ENCODE data around the gene GH2. TPM values are rescaled to one million over a fixed set of nuclear protein-coding genes. Genes with fewer than 3 reads are reported as not detected.

GH2 gene
- total RNA-seq, 2 experiments from 2014 or later = not detected

- peaks cover 21% of the 10 kb centered on the region for H3K4me1 ChIP-seq (ENCODE audit: insufficient read depth, low read length, poor library complexity, severe bottlenecking)
- H3K9me2 ChIP-seq (ENCODE audit: insufficient read depth, low read length) = no peaks in the 10 kb centered on the region
- H3K79me2 ChIP-seq (ENCODE audit: insufficient read depth, low read depth, low read length) = peaks cover 22% of the 10 kb centered on the region
- no peak for DNase-seq (ENCODE audit: low spot score)
- no peaks in the 10 kb centered on the region for H4K20me1 ChIP-seq (ENCODE audit: insufficient read depth, low read length)
- ChIA-PET CTCF (ENCODE audit: unreplicated experiment) (no interaction called here), POLR2A (interaction anchor here (0.7 kb wide), 1 partner anchor 288 kb away, joined by 3 read pairs; no protein-coding TSS in a partner anchor)
- no peak overlapping the region for H3K4me2 ChIP-seq (ENCODE audit: low read length)
- H3K27ac ChIP-seq (ENCODE audit: low read depth, low read length, poor library complexity, severe bottlenecking) = no peak overlapping the region
- H2AFZ ChIP-seq (ENCODE audit: low read length) = no peak overlapping the region
- peaks cover 87% of the 10 kb centered on the region for H3K36me3 ChIP-seq (ENCODE audit: insufficient read depth, low read length)
- H3K4me3 ChIP-seq (ENCODE audit: low read depth, low read length, poor library complexity, severe bottlenecking) = no peak overlapping the region
- no peak for TF ChIP-seq EZH2phosphoT487 (IDR thresholded peaks at IDR 0.05; ENCODE audit: borderline replicate concordance, low read depth, low read length)
- TF ChIP-seq, protein P1, sequence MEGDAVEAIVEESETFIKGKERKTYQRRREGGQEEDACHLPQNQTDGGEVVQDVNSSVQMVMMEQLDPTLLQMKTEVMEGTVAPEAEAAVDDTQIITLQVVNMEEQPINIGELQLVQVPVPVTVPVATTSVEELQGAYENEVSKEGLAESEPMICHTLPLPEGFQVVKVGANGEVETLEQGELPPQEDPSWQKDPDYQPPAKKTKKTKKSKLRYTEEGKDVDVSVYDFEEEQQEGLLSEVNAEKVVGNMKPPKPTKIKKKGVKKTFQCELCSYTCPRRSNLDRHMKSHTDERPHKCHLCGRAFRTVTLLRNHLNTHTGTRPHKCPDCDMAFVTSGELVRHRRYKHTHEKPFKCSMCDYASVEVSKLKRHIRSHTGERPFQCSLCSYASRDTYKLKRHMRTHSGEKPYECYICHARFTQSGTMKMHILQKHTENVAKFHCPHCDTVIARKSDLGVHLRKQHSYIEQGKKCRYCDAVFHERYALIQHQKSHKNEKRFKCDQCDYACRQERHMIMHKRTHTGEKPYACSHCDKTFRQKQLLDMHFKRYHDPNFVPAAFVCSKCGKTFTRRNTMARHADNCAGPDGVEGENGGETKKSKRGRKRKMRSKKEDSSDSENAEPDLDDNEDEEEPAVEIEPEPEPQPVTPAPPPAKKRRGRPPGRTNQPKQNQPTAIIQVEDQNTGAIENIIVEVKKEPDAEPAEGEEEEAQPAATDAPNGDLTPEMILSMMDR (conservative IDR thresholded peaks at IDR 0.05; ENCODE audit: low read length) = no peak
- no peaks in the 10 kb centered on the region for H3K9me3 ChIP-seq (ENCODE audit: low read length)
- BruUV-seq (replicated peaks) = no TSS peak
- intact Hi-C loops (cut with micrococcal nuclease; ENCODE audit: unreplicated experiment) = no loop called here
Measured at GRCh38 chr17:63831505-63831904, 50.2 kb downstream of the GH2 start.

GRCh38 chr17:63830904-63831491 is 50.7 kb downstream of the GH2 start:
- no peak overlapping the region for H3K27ac ChIP-seq (ENCODE audit: low read depth, low read length, poor library complexity, severe bottlenecking)
- no peaks in the 10 kb centered on the region for H3K9me3 ChIP-seq (ENCODE audit: low read length)
- BruUV-seq (replicated peaks) = TSS peak; percentile 86
- H2AFZ ChIP-seq (ENCODE audit: low read length) = no peak overlapping the region
- intact Hi-C loops (cut with micrococcal nuclease; ENCODE audit: unreplicated experiment) = no loop called here
- DNase-seq (ENCODE audit: low spot score) = no peak
- POLR2A ChIA-PET = no interaction called here
- H3K4me3 ChIP-seq (ENCODE audit: low read depth, low read length, poor library complexity, severe bottlenecking) = no peak overlapping the region
- TF ChIP-seq, protein P1 (conservative IDR thresholded peaks at IDR 0.05; ENCODE audit: low read length) = no peak
- TF ChIP-seq EZH2phosphoT487 (IDR thresholded peaks at IDR 0.05; ENCODE audit: borderline replicate concordance, low read depth, low read length) = no peak
- H3K9me2 ChIP-seq (ENCODE audit: insufficient read depth, low read length) = no peaks in the 10 kb centered on the region
- peaks cover 82% of the 10 kb centered on the region for H3K36me3 ChIP-seq (ENCODE audit: insufficient read depth, low read length)
- no peaks in the 10 kb centered on the region for H4K20me1 ChIP-seq (ENCODE audit: insufficient read depth, low read length)
- H3K4me1 ChIP-seq (ENCODE audit: insufficient read depth, low read length, poor library complexity, severe bottlenecking) = peaks cover 25% of the 10 kb centered on the region
- no peak overlapping the region for H3K4me2 ChIP-seq (ENCODE audit: low read length)
- CTCF ChIA-PET (ENCODE audit: unreplicated experiment) = no interaction called here
- H3K79me2 ChIP-seq (ENCODE audit: insufficient read depth, low read depth, low read length) = peaks cover 26% of the 10 kb centered on the region

DNA sequence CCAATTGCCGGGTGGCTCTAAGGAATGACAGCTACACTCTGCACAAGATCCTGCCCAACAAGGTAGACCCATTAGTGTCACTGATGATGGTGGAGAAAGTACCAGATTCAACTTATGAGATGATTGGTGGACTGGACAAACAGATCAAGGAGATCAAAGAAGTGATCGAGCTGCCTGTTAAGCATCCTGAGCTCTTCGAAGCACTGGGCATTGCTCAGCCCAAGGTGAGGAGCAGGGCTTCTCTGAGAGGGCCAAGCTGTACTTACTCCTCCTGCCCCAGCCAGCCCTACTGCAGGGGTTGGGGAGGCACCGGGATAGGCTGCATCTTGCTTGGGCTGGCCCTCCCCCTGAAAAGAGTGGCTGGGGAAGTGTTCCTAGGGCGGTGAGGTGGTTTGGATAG is 51.5 kb downstream of the GH2 start:
- peaks cover 30% of the 10 kb centered on the region for H3K4me1 ChIP-seq (ENCODE audit: insufficient read depth, low read length, poor library complexity, severe bottlenecking)

More for the DNA sequence above, 51.5 kb downstream of the GH2 start:
- no peak for TF ChIP-seq EZH2phosphoT487 (IDR thresholded peaks at IDR 0.05; ENCODE audit: borderline replicate concordance, low read depth, low read length)
- TF ChIP-seq, protein P1 (conservative IDR thresholded peaks at IDR 0.05; ENCODE audit: low read length) = no peak
- H2AFZ ChIP-seq (ENCODE audit: low read length) = no peak overlapping the region
- no peak overlapping the region for H3K4me2 ChIP-seq (ENCODE audit: low read length)
- H3K36me3 ChIP-seq (ENCODE audit: insufficient read depth, low read length) = peaks cover 82% of the 10 kb centered on the region
- no peak overlapping the region for H3K4me3 ChIP-seq (ENCODE audit: low read depth, low read length, poor library complexity, severe bottlenecking)
- intact Hi-C loops (cut with micrococcal nuclease; ENCODE audit: unreplicated experiment) = no loop called here
- CTCF ChIA-PET (ENCODE audit: unreplicated experiment) = no interaction called here
- H3K9me2 ChIP-seq (ENCODE audit: insufficient read depth, low read length) = no peaks in the 10 kb centered on the region
- POLR2A ChIA-PET = no interaction called here
- no TSS peak for BruUV-seq (replicated peaks)
- DNase-seq (ENCODE audit: low spot score) = no peak
- H3K79me2 ChIP-seq (ENCODE audit: insufficient read depth, low read depth, low read length) = peaks cover 31% of the 10 kb centered on the region
- H4K20me1 ChIP-seq (ENCODE audit: insufficient read depth, low read length) = no peaks in the 10 kb centered on the region
- H3K27ac ChIP-seq (ENCODE audit: low read depth, low read length, poor library complexity, severe bottlenecking) = no peak overlapping the region
- no peaks in the 10 kb centered on the region for H3K9me3 ChIP-seq (ENCODE audit: low read length)

Measured in OCI-LY7 (cell line).